Kidney (tissue), 14 donors: Measurements from ENCODE around the gene TRMU. TPM values are rescaled to one million over a fixed set of nuclear protein-coding genes. Genes with fewer than 3 reads are reported as not detected.

ENCODE experiments used
- DNase-seq, 5 donors: peaks; one replicate each; pipeline ENCODE4 v3.0.0-alpha.2; 2013 to 2020
- FAIRE-seq: peaks from 2 replicates; lab custom pipeline; 2012; peaks lifted over from hg19 to GRCh38; lab: Jason Lieb, UNC
- H3K27ac ChIP-seq, 2 donors: one replicate each; pipeline ENCODE4 v1.7.0; 2013; ENCODE audit warnings: low read depth in 2 of 2, low read length in 2 of 2, inconsistent platforms in 1 of 2
- H3K27me3 ChIP-seq: one replicate; pipeline ENCODE4 v1.7.1; 2013; ENCODE audit warnings: low read length, inconsistent platforms; ENCODE audit not compliant: control insufficient read depth, insufficient read depth
- H3K36me3 ChIP-seq, 3 donors: one replicate each; pipeline versions ENCODE4 v1.7.0 to v1.7.1; 2013; ENCODE audit warnings: low read length in 3 of 3, control low read depth in 1 of 3, inconsistent platforms in 1 of 3; ENCODE audit not compliant: insufficient read depth in 3 of 3, control insufficient read depth in 2 of 3
- H3K4me1 ChIP-seq, 3 donors: one replicate each; pipeline versions ENCODE4 v1.7.0 to v1.7.1; 2013; ENCODE audit warnings: low read length in 3 of 3, inconsistent platforms in 1 of 3, low read depth in 1 of 3; ENCODE audit not compliant: control insufficient read depth in 2 of 3, insufficient read depth in 2 of 3
- H3K4me3 ChIP-seq, 3 donors: one replicate each; pipeline versions ENCODE4 v1.7.0 to v1.8.1; 2013; ENCODE audit warnings: low read length in 3 of 3, control low read depth in 1 of 3, inconsistent platforms in 1 of 3
- H3K9ac ChIP-seq, 3 donors: one replicate each; pipeline versions ENCODE4 v1.7.0 to v1.7.1; 2013; ENCODE audit warnings: low read length in 3 of 3, control low read depth in 1 of 3, inconsistent platforms in 1 of 3
- H3K9me3 ChIP-seq, 3 donors: one replicate each; pipeline versions ENCODE4 v1.7.0 to v1.7.1; 2013; ENCODE audit warnings: low read length in 3 of 3, control low read depth in 1 of 3, inconsistent platforms in 1 of 3; ENCODE audit not compliant: control insufficient read depth in 2 of 3, insufficient read depth in 1 of 3
- intact Hi-C: fragments of 100-400 bp; cut with DNase I; formaldehyde crosslinking; loops from one replicate; pipeline ENCODE4 v1.11.1; 2022
- polyA plus RNA-seq: library from polyadenylated mRNA; stranded (reverse); fragments of 350-450 nt; fragmentation: Illumina TruSeq; extraction: RNeasy Lipid Tissue Mini Kit (QIAGEN cat#74804); gene quantifications from one replicate; pipeline ENCODE4 v1.2.3, GENCODE V29; 2014; ENCODE audit warnings: low read depth, low replicate concordance; ENCODE audit not compliant: insufficient read depth
- total RNA-seq: library from RNA; stranded (reverse); fragmentation: NEBNext Ultra II Directional; extraction: Animal tissue kit (Norgen Biotek cat#: 25700); gene quantifications from one replicate; pipeline ENCODE4 v1.2.1, GENCODE V29; 2021
- TF ChIP-seq, protein P1 (sequence below): IDR thresholded peaks from 3 replicates; pipeline ENCODE4 v1.5.1; 2012; ENCODE audit warnings: mild to moderate bottlenecking, moderate library complexity, borderline replicate concordance; ENCODE audit not compliant: insufficient read depth; ENCODE audit errors: extremely low read depth
- donor health status: control.
- donor health status: control.
- donor health status: control.
- donor health status: control.
- donor health status: control.
- donor health status: DM: yes; HTN: yes; CAD: no.
- donor health status: Normal renal cell carcinoma (clear cell type).

The TRMU gene
- total and polyA plus RNA-seq, 2 donors from 2014 or later: 40.5 to 41.1 TPM

GRCh38 chr22:46364341-46365165 is 29.0 kb downstream of the TRMU start:
- H3K27ac ChIP-seq: no peak overlapping the region
- TF ChIP-seq, protein P1, sequence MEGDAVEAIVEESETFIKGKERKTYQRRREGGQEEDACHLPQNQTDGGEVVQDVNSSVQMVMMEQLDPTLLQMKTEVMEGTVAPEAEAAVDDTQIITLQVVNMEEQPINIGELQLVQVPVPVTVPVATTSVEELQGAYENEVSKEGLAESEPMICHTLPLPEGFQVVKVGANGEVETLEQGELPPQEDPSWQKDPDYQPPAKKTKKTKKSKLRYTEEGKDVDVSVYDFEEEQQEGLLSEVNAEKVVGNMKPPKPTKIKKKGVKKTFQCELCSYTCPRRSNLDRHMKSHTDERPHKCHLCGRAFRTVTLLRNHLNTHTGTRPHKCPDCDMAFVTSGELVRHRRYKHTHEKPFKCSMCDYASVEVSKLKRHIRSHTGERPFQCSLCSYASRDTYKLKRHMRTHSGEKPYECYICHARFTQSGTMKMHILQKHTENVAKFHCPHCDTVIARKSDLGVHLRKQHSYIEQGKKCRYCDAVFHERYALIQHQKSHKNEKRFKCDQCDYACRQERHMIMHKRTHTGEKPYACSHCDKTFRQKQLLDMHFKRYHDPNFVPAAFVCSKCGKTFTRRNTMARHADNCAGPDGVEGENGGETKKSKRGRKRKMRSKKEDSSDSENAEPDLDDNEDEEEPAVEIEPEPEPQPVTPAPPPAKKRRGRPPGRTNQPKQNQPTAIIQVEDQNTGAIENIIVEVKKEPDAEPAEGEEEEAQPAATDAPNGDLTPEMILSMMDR: no peak
- no peaks in the 10 kb centered on the region for H3K9me3 ChIP-seq
- H3K4me3 ChIP-seq: no peak overlapping the region
- H3K36me3 ChIP-seq: peaks cover 0 to 11% (median 2%) of the 10 kb centered on the region in 3 donors
- peaks cover 0 to 3% (median 3%) of the 10 kb centered on the region in 3 donors for H3K4me1 ChIP-seq
- no peak overlapping the region for H3K9ac ChIP-seq
- FAIRE-seq (no peak), DNase-seq (peak in 1 of 5 donors; percentile 69)
- intact Hi-C loops: no loop called here
- H3K27me3 ChIP-seq: no peaks in the 10 kb centered on the region

- no peaks in the 10 kb centered on the region for H3K27me3 ChIP-seq
- H3K4me3 ChIP-seq: no peak overlapping the region
- TF ChIP-seq, protein P1: no peak
- H3K4me1 ChIP-seq: peaks cover 0 to 3% (median 3%) of the 10 kb centered on the region in 3 donors
- H3K9me3 ChIP-seq: no peaks in the 10 kb centered on the region
- no peak overlapping the region for H3K9ac ChIP-seq
- H3K36me3 ChIP-seq: peaks cover 0 to 9% (median 2%) of the 10 kb centered on the region in 3 donors
- peak in 1 of 5 donors; percentile 71 for DNase-seq
- intact Hi-C loops: no loop called here
- no peak for FAIRE-seq
- no peak overlapping the region for H3K27ac ChIP-seq
Measured at GRCh38 chr22:46365166-46365624, 29.7 kb downstream of the TRMU start.

GRCh38 chr22:46366327-46366731 is 30.8 kb downstream of the TRMU start:
- intact Hi-C loops: no loop called here
- FAIRE-seq: no peak
- TF ChIP-seq, protein P1: no peak

More at GRCh38 chr22:46366327-46366731, 30.8 kb downstream of the TRMU start:
- DNase-seq: peak in 1 of 5 donors; percentile 70
- Histone ChIP-seq H3K9ac (no peak overlapping the region), H3K27ac (no peak overlapping the region), H3K9me3 (no peaks in the 10 kb centered on the region), H3K4me3 (no peak overlapping the region), H3K4me1 (peaks cover 0 to 3% (median 3%) of the 10 kb centered on the region in 3 donors), H3K27me3 (no peaks in the 10 kb centered on the region), H3K36me3 (peaks cover 0 to 2% (median 2%) of the 10 kb centered on the region in 3 donors)
